HUES48 (cell line): Measurements from ENCODE around the gene KIF15.

ENCODE experiments used
- H3K27ac ChIP-seq: one replicate; pipeline ENCODE4 v1.7.0; 2013; ENCODE audit warnings: low read depth, low read length, inconsistent platforms
- H3K27me3 ChIP-seq: 2 replicates; pipeline ENCODE4 v1.6.1; 2013; ENCODE audit warnings: mild to moderate bottlenecking, low read length; ENCODE audit not compliant: control insufficient read depth, insufficient read depth
- H3K36me3 ChIP-seq: 2 replicates; pipeline ENCODE4 v1.6.1; 2013; ENCODE audit warnings: low read length; ENCODE audit not compliant: control insufficient read depth, insufficient read depth
- H3K4me1 ChIP-seq: 2 replicates; pipeline ENCODE4 v1.6.1; 2013; ENCODE audit warnings: mild to moderate bottlenecking, low read length; ENCODE audit not compliant: control insufficient read depth, insufficient read depth
- H3K4me3 ChIP-seq: 2 replicates; pipeline ENCODE4 v1.5.1; 2013; ENCODE audit warnings: mild to moderate bottlenecking, low read depth, low read length
- H3K9ac ChIP-seq: 2 replicates; pipeline ENCODE4 v1.6.1; 2013; ENCODE audit warnings: mild to moderate bottlenecking, low read depth, low read length, moderate library complexity
- H3K9me3 ChIP-seq: 2 replicates; pipeline ENCODE4 v1.6.1; 2013; ENCODE audit warnings: low read length; ENCODE audit not compliant: control insufficient read depth, insufficient read depth

The KIF15 gene

DNA sequence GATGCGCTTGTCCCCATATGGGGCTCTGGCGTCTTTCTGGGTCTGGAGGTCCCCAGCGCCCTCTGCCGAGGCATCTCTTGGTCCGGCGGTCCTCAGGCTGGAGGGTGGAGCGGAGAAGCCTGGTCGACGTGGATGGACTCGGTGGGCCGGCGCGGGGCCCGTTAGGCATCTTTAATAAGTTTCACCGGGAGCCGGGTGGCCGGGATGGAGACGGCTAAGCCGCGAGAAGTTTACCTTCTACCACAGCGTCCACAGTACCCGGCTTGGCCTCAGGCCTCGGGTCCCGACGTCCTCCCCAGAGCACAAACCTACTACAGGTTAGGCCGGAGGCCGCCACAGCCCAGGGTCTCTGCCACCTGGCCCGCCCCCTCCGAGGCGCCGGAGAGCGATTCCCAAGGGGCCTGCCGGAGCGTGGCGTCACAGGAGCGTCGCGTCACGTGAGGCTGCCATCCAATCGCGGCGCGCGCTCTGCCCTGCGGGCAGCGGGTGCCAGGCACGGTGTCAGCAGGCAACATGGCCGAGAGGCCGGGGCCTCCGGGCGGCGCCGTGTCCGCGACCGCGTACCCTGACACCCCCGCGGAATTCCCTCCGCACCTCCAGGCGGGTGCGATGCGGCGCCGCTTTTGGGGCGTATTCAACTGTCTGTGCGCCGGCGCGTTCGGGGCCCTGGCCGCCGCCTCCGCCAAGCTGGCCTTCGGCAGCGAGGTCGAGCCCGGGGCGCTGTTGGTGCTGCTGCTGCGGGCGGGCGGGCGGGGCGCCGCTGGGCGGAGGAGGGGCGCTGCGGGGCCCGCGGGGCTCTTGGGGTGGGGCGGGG lies 100.0 kb downstream of the KIF15 start, which contains the start of gene TMEM42:
TMEM42 (plus strand) TSS at position 501 of the 814 bp plus-strand sequence; CDS start at position 514, 13 bp downstream.
- Histone ChIP-seq H3K9ac (peak within 1 kb of the TSS; percentile 92), H3K36me3 (0 out of 2 replicates have a peak, but pooled peaks cover 6% of the 10 kb centered on the region), H3K9me3 (no peaks in the 10 kb centered on the region), H3K4me3 (peak within 1 kb of the TSS; percentile 76), H3K4me1 (peaks cover 6% of the 10 kb centered on the region), H3K27ac (peak within 1 kb of the TSS; percentile 87), H3K27me3 (no peaks in the 10 kb centered on the region)

DNA sequence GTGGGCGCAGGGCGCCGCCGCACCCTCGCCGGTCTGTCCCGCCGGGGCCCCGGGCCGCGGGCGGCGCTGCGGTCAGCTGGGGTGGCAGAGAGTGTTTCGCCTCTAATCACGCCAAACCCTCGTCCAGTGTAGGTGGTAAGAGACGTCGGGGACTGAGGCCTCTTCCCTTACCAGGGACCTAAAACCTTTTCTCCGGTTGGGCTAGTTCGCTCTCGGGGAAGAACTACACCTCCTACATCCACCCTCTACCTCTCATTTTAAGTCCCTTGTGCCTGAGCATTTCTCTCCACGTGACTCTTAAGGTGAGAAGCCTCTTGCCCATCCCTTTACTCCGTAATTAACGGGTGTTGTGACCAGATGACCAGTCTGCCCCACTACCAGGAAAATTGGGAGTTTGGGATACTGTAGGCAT lies 100.6 kb downstream of the KIF15 start:
- Histone ChIP-seq H3K4me1 (peaks cover 6% of the 10 kb centered on the region), H3K27ac (no peak overlapping the region), H3K27me3 (no peaks in the 10 kb centered on the region), H3K4me3 (peak overlapping the region; percentile 76), H3K9ac (peak overlapping the region; percentile 79), H3K9me3 (no peaks in the 10 kb centered on the region), H3K36me3 (0 out of 2 replicates have a peak, but pooled peaks cover 6% of the 10 kb centered on the region)

DNA sequence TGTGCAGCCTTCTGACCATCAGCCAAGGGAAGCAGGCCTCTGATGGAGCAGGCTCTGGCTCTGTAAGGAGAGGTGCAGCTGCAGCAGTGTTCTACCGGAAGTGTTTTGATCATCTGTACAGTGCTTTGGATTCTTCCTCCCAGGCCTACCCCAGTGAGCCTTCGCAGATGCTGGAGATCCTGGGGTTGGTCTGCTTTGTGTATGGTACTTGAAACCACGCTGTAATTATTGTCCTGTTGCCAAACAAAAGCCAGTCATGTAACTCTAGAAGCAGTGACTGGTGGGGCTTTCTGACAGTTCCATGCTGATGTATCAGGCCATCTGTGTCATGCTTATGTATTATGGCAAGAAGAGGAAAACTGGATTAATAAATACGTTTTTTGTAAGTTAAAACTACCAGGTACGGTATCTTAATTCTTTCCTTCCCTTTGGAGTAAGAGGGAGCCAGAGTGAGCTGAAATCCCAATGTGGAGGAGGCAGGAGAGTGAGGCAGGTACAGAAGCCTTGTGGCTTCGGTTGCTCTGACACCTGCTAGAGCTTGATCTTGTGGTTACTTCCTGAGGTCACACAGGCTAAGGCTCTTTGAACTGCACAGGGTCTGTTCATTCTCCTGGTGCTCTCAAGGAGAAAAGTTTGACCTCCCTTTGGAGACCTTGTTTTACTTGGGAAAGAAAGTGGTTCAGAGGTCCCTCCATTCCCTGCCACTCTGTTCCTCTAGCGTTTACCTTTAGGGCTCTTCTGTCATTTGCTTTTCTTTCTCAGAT lies 103.9 kb downstream of the KIF15 start:
- Histone ChIP-seq H3K27ac (no peak overlapping the region), H3K9ac (no peak overlapping the region), H3K36me3 (0 out of 2 replicates have a peak, but pooled peaks cover 6% of the 10 kb centered on the region), H3K4me1 (peaks cover 6% of the 10 kb centered on the region), H3K4me3 (no peak overlapping the region), H3K9me3 (no peaks in the 10 kb centered on the region), H3K27me3 (no peaks in the 10 kb centered on the region)

DNA sequence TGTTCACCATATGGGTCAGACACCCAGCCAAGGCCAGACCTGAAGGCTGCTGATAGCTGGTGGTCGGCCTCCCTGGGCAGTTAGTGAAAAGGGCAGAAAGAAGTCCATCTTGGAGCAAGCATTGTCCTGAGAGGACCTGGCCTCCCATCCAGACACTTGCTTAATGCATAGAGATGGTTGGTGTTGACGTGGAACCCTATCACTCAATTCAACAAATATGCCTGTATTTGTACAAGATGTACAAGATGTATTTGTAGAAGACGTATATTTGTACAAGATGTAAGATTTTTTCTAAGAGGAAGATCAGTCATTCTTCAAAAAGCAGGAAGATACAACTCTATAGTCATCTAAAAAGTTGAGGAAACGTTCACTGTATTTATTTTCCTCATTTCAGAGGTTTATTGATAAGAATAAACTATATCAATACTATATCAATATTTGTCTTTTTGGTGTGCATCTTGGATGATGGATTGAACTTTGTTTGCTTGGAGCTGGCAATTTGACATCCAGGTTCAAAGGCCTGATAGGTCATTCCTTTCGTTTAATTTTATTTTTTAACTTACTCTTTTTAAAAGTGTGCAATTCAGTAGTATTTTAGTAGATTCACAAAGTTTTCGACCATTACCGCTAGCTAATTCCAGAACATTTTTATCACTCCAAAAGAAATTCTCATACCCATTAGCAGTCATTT lies 106.0 kb downstream of the KIF15 start:
- H3K9me3 ChIP-seq = no peaks in the 10 kb centered on the region
- H3K36me3 ChIP-seq = 0 out of 2 replicates have a peak, but pooled peaks cover 6% of the 10 kb centered on the region
- no peak overlapping the region for H3K9ac ChIP-seq
- H3K4me3 ChIP-seq = no peak overlapping the region
- H3K4me1 ChIP-seq = peaks cover 4% of the 10 kb centered on the region
- H3K27me3 ChIP-seq = no peaks in the 10 kb centered on the region
- H3K27ac ChIP-seq = no peak overlapping the region

GRCh38 chr3:44870375-44871061 lies 108.9 kb downstream of the KIF15 start:
- no peak overlapping the region for H3K27ac ChIP-seq
- H3K4me1 ChIP-seq = no peaks in the 10 kb centered on the region
- H3K9ac ChIP-seq = no peak overlapping the region
- H3K9me3 ChIP-seq = no peaks in the 10 kb centered on the region
- H3K27me3 ChIP-seq = no peaks in the 10 kb centered on the region
- no peak overlapping the region for H3K4me3 ChIP-seq
- H3K36me3 ChIP-seq = 0 out of 2 replicates have a peak, but pooled peaks cover 2% of the 10 kb centered on the region

GRCh38 chr3:44874308-44874707 lies 112.7 kb downstream of the KIF15 start, which contains the start of gene TGM4:
TSS of gene TGM4 (plus strand) at chr3:44874608. CDS start at chr3:44874679, 71 bp downstream.
- Histone ChIP-seq H3K36me3 (no peaks in the 10 kb centered on the region), H3K4me1 (no peaks in the 10 kb centered on the region), H3K27ac (no peak within 1 kb of the TSS), H3K4me3 (no peak within 1 kb of the TSS), H3K9me3 (no peaks in the 10 kb centered on the region), H3K27me3 (no peaks in the 10 kb centered on the region), H3K9ac (no peak within 1 kb of the TSS)

DNA sequence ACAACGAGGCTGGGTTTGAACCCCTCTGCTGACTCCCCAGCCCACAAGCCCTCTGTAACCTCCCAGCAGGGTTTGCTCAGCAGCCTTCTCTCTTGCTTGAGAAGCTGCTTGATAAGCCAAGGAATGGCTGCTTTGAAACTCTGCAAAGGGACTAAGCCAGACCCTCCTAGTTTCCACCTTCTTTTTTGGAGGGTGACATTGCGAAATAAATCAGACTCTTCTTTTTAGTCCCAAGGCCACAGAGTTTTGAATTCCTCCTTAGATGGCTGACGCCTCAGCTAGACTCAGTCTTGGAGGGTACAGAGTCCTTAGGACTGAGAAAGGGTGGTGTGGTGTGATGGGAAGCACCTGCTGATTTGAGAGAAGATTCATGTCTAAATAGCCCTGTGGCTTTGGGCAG lies 114.0 kb downstream of the KIF15 start:
- Histone ChIP-seq H3K9ac (no peak overlapping the region), H3K36me3 (no peaks in the 10 kb centered on the region), H3K4me3 (no peak overlapping the region), H3K27ac (no peak overlapping the region), H3K27me3 (no peaks in the 10 kb centered on the region), H3K4me1 (no peaks in the 10 kb centered on the region), H3K9me3 (no peaks in the 10 kb centered on the region)

DNA sequence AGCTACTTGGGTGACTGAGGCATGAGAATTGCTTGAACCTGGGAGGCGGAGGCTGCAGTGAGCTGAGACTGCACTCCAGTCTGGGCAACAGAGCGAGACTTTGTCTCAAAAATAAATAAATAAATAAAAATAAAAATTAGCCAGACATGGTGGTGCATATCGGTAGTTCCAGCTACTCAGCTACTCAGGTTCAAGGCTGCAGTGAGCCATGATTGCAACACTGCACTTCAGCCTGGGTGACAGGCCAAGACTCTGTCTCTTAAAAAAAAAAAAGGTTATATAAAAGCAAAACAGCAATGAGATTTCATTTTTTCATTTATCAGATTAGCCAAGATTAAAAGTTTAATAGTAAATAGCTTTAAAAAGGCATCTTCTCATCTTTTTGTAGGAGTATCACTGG lies 115.7 kb downstream of the KIF15 start:
- Histone ChIP-seq H3K27me3 (no peaks in the 10 kb centered on the region), H3K4me1 (no peaks in the 10 kb centered on the region)

GRCh38 chr3:44880284-44880683 lies 118.7 kb downstream of the KIF15 start:
- Histone ChIP-seq H3K4me1 (no peaks in the 10 kb centered on the region; the same call in 1 of the 2 replicates), H3K9me3 (no peaks in the 10 kb centered on the region), H3K27me3 (no peaks in the 10 kb centered on the region), H3K4me3 (no peak overlapping the region), H3K27ac (no peak overlapping the region), H3K9ac (no peak overlapping the region), H3K36me3 (no peaks in the 10 kb centered on the region)

More for the DNA sequence above, 115.7 kb downstream of the KIF15 start:
- H3K36me3 ChIP-seq = no peaks in the 10 kb centered on the region
- no peaks in the 10 kb centered on the region for H3K9me3 ChIP-seq
- H3K27ac ChIP-seq = no peak overlapping the region
- H3K4me3 ChIP-seq = no peak overlapping the region
- H3K9ac ChIP-seq = no peak overlapping the region

DNA sequence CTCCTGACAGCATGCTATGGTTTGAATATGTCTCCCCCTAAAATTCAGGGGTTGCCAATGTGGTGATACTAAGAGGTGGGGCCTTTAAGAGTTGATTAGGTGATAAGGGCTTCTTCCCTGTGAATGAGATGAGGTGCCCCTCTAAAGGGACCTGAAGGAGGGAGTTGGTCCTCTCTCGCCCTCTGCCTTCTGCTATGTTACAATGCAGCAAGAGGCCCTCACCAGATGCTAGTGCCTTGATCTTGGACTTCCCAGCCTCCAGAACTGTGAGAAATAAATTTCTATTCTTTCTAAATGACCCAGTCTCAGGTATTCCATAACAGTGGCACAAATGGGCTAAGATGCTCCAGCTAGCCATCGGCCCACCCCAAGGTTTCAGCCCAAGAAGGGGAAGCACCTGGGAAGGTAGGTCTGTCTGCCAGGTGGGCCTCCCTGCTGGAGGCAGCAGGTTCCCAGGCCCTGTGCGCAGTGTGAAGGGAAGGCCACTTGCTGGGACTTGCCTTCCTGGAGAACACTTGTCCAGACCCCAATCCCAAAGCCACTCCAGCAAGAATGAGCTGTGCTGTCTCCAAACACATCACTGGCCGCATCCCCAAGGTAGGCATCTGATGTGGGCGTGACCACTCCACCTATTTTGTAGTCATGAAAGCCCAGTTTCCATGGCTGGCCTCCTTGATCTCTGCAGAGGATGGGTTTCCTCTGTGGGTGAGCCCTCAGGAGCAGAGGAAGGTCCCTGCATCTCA lies 121.8 kb downstream of the KIF15 start:
- no peaks in the 10 kb centered on the region for H3K9me3 ChIP-seq
- H3K27ac ChIP-seq = peak overlapping the region; percentile 74
- no peaks in the 10 kb centered on the region for H3K27me3 ChIP-seq
- H3K4me3 ChIP-seq = no peak overlapping the region
- no peak overlapping the region for H3K9ac ChIP-seq
- no peaks in the 10 kb centered on the region for H3K36me3 ChIP-seq
- H3K4me1 ChIP-seq = no peaks in the 10 kb centered on the region; the same call in 1 of the 2 replicates
